Cardiac muscle cell (in vitro differentiated cells and primary cell): ENCODE data around the gene ANTXR2. TPM values are rescaled to one million over a fixed set of nuclear protein-coding genes. Genes with fewer than 3 reads are reported as not detected.

Experiments
- DNase-seq, 2 donors: peaks; one replicate each; pipeline versions ENCODE4 v3.0.0 to v3.0.0-alpha.2; 2010 to 2017; ENCODE audit warnings: low read depth in 1 of 2, low spot score in 1 of 2
- H3K27ac ChIP-seq: fragments of 200-600 bp; sonication (generic); 2 replicates; pipeline ENCODE4 v1.5.1; 2016
- H3K27me3 ChIP-seq: fragments of 200-600 bp; sonication (generic); 2 replicates; pipeline ENCODE4 v1.6.0; 2016; ENCODE audit warnings: control low read depth
- H3K36me3 ChIP-seq: fragments of 200-600 bp; sonication (generic); 2 replicates; pipeline ENCODE4 v1.5.1; 2016; ENCODE audit warnings: control low read depth
- H3K4me1 ChIP-seq: fragments of 200-600 bp; sonication (generic); 2 replicates; pipeline ENCODE4 v1.8.1; 2017; ENCODE audit warnings: low read depth, mild to moderate bottlenecking, mixed run types
- H3K4me3 ChIP-seq: fragments of 200-600 bp; sonication (generic); 2 replicates; pipeline ENCODE4 v1.5.1; 2016; ENCODE audit warnings: mild to moderate bottlenecking
- H3K9me3 ChIP-seq: fragments of 200-600 bp; sonication (generic); 2 replicates; pipeline ENCODE4 v1.5.1; 2017; ENCODE audit warnings: low read depth, mild to moderate bottlenecking, control low read depth
- polyA plus RNA-seq: library from polyadenylated mRNA; unstranded; fragments of >200 nt; fragmentation: Nextera tagmentation; extraction: Ambion mirVana; gene quantifications from 2 replicates; pipeline ENCODE4 v1.2.1, GENCODE V29; 2016
- total RNA-seq: library from RNA; depleted of rRNA; stranded (reverse); fragments of >200 nt; gene quantifications from 2 replicates; pipeline ENCODE4 v1.2.3, GENCODE V29; 2016
- TF ChIP-seq, protein P1 (sequence below): IDR thresholded peaks from 2 replicates; pipeline ENCODE4 v1.5.1; 2012; ENCODE audit warnings: low read depth, mild to moderate bottlenecking, low read length

Gene ANTXR2
- total and polyA plus RNA-seq, 2 experiments from 2014 or later: 70.6 to 79.6 TPM

DNA sequence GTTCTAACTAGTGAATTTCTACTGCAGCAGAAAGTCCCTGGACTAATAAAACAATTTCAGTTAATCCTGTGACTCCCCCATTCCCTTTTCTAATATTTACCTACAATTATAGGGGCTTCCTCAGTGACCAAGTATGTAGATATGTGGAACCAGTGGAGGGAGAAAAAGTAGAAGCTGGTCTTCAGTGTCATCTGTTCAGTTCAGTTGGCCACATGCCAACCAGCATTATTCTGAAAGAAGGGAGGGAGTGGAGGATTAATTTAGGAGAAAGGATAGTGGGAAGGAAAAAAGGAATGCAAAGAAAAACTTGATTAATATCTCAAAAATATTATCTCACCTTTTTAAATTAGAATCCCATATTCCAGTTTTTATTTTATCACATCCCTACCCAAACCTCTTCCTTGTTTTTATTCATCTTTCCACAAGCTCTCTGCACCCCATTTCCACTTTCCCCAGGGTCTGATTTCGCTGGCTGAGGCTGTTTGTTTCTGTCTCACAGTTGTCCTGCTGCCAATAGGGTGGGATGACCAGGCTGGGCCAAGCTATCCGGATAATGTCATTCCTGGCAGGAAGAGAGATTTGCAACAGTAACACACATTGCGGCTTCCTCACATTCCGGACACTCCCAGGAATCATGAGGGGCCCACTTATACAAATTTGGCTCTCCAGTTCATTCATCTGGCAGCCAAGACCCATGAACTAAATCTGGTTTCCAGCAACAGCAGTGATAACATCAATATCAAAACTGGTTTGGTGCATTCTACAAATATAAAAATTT is 24.6 kb upstream of the ANTXR2 start:
- H3K4me3 ChIP-seq: no peak overlapping the region
- no peaks in the 10 kb centered on the region for H3K36me3 ChIP-seq
- DNase-seq: peak in 1 of 2 donors; percentile 94
- TF ChIP-seq, protein P1, sequence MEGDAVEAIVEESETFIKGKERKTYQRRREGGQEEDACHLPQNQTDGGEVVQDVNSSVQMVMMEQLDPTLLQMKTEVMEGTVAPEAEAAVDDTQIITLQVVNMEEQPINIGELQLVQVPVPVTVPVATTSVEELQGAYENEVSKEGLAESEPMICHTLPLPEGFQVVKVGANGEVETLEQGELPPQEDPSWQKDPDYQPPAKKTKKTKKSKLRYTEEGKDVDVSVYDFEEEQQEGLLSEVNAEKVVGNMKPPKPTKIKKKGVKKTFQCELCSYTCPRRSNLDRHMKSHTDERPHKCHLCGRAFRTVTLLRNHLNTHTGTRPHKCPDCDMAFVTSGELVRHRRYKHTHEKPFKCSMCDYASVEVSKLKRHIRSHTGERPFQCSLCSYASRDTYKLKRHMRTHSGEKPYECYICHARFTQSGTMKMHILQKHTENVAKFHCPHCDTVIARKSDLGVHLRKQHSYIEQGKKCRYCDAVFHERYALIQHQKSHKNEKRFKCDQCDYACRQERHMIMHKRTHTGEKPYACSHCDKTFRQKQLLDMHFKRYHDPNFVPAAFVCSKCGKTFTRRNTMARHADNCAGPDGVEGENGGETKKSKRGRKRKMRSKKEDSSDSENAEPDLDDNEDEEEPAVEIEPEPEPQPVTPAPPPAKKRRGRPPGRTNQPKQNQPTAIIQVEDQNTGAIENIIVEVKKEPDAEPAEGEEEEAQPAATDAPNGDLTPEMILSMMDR: no peak
- H3K9me3 ChIP-seq: no peaks in the 10 kb centered on the region
- peaks cover 9% of the 10 kb centered on the region for H3K4me1 ChIP-seq
- no peak overlapping the region for H3K27ac ChIP-seq
- H3K27me3 ChIP-seq: no peaks in the 10 kb centered on the region

DNA sequence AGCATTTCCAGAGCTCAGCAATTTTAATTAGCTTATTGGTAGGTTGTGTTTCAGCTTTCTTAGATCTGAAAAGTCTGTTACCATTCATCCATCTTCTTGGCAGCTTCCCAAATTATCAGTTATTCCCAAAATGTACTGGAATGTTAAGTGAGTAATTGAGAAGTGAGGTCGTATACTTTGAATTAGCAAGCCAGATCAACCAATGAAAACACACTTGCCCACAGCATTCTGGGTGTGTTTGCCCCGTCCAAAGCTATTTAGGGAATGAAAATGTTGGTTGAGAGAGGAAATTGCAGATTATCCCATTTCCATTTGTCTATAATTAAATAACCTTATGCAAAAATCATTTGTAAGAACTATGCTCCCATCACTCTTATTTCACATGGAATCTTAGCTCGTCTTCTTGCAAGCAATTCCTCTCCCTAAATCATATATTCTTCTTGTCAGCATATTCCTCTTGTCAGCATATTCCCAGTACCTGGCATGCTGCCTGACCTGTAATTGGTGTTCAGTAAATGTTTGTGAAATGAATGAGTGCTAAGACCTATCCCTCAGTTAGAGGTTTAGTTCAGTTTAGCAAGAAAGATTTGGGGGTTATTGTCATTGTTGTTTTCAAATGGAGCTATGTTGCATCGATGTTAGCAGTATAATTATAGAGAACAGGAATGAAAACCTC is 23.3 kb upstream of the ANTXR2 start:
- TF ChIP-seq, protein P1: no peak
- Histone ChIP-seq H3K4me3 (no peak overlapping the region), H3K27me3 (no peaks in the 10 kb centered on the region), H3K27ac (no peak overlapping the region), H3K9me3 (no peaks in the 10 kb centered on the region), H3K4me1 (peaks cover 9% of the 10 kb centered on the region), H3K36me3 (no peaks in the 10 kb centered on the region)
- DNase-seq: peak in 1 of 2 donors; percentile 5

DNA sequence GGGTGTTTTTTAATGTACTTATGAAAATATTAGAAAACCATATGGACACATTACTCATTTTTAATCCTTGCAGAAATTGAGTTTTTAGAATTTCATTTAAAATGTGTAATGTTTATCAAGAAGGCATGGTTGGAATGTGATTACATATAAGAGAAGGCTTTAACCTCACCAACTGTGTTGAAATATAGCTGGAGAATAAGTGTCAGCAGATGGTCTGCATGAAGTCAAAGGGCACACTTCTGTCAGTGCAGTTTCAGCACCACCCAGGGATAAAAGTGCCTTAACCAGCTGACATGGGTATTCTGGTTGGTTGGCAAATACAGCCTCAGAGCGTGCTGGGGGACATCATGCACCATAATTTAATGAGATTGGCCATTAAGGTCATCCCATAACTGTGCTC is 21.2 kb upstream of the ANTXR2 start:
- Histone ChIP-seq H3K27ac (no peak overlapping the region), H3K4me3 (no peak overlapping the region), H3K4me1 (peaks cover 9% of the 10 kb centered on the region), H3K27me3 (no peaks in the 10 kb centered on the region), H3K9me3 (no peaks in the 10 kb centered on the region), H3K36me3 (no peaks in the 10 kb centered on the region)
- TF ChIP-seq, protein P1: no peak
- DNase-seq: peak; percentile 36 to 63

DNA sequence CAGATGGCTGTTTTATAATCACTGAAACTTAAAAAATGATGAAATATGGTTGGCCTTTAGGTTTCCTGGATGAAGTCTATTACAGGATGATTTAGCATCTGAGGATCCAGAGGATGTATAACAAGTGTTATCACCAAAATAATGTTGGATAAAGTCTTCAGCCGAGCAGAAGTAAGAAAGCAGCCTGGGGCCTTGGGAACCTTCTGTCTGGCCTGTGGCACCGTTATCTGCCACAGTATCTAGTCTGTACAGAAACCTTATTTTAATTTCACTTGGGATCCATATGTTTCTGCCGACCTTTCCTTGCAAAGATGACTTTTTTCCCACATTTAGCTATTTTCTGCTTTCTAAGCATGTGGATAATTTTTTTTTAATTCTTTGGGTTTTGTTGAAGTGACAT is 20.5 kb upstream of the ANTXR2 start:
- H3K36me3 ChIP-seq: no peaks in the 10 kb centered on the region
- TF ChIP-seq, protein P1: no peak
- peaks cover 9% of the 10 kb centered on the region for H3K4me1 ChIP-seq
- no peak overlapping the region for H3K27ac ChIP-seq
- no peak for DNase-seq
- H3K27me3 ChIP-seq: no peaks in the 10 kb centered on the region
- no peak overlapping the region for H3K4me3 ChIP-seq
- H3K9me3 ChIP-seq: no peaks in the 10 kb centered on the region

DNA sequence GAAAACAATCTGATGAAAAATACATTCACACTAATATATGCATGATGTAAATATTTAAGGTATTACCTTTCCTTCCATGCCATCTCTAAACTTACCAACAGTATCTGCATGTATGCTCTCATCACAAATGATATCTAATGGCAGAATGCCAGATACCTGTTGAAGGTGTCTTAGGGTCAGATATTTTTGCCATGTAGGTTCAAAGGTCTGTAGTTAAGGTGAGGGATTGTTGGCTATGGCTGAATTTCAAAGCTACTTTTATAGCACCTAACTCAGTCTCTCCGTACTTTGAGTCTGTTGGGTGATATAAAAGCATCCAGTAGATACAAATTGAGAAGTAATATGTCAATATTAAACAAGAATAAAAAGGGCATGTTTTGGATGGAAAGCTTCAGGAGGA is 19.8 kb upstream of the ANTXR2 start:
- no peak for DNase-seq
- Histone ChIP-seq H3K4me3 (no peak overlapping the region), H3K9me3 (no peaks in the 10 kb centered on the region), H3K4me1 (peaks cover 9% of the 10 kb centered on the region), H3K36me3 (no peaks in the 10 kb centered on the region), H3K27ac (no peak overlapping the region), H3K27me3 (no peaks in the 10 kb centered on the region)
- TF ChIP-seq, protein P1: no peak
